Brain microvascular endothelial cell (primary cell): ENCODE data around the gene DPF3.
A peak's percentile ranks its signal among the peaks of the same experiment; 100 is the strongest.

ENCODE experiments used
- DNase-seq: peaks from one replicate; pipeline ENCODE4 v3.0.0-alpha.2; 2020
- H3K27ac ChIP-seq: fragments of 250-450 bp; sonication (Bioruptor Pico); 2 replicates; pipeline ENCODE4 v1.5.1; 2020; ENCODE audit warnings: mild to moderate bottlenecking, moderate library complexity
- H3K27me3 ChIP-seq: fragments of 250-450 bp; sonication (Bioruptor Pico); replicated peaks from 2 replicates; pipeline ENCODE4 v1.5.1; 2020; ENCODE audit warnings: mild to moderate bottlenecking
- H3K36me3 ChIP-seq: fragments of 250-450 bp; sonication (Bioruptor Pico); replicated peaks from 2 replicates; pipeline ENCODE4 v1.5.1; 2020; ENCODE audit warnings: mild to moderate bottlenecking
- H3K4me3 ChIP-seq: 2 replicates; pipeline ENCODE4 v1.5.1; 2011; ENCODE audit warnings: low read depth, mild to moderate bottlenecking, control low read depth, low read length, moderate library complexity
- CTCF ChIP-seq: IDR thresholded peaks from 2 replicates; pipeline ENCODE4 v1.5.1; 2011; ENCODE audit warnings: low read depth, mild to moderate bottlenecking, moderate library complexity, low read length, control low read depth, inconsistent platforms; ENCODE audit errors: missing control alignments
- in situ Hi-C: cut with HindIII; loops from 2 replicates; pipeline ENCODE4 v1.10.0; 2017; ENCODE audit warnings: low sequenced_read_pairs, low pct_ligation_motif_present

Gene DPF3

GRCh38 chr14:72679536-72680151, 214.3 kb downstream of the DPF3 start:
- DNase-seq: no peak
- Histone ChIP-seq H3K36me3 (no peaks in the 10 kb centered on the region), H3K27ac (no peak overlapping the region), H3K27me3 (no peaks in the 10 kb centered on the region), H3K4me3 (no peak overlapping the region)
- in situ Hi-C loops: no loop called here
- no peak for TF ChIP-seq CTCF

GRCh38 chr14:72679141-72679535, 214.8 kb downstream of the DPF3 start:
- no peaks in the 10 kb centered on the region for H3K36me3 ChIP-seq
- H3K4me3 ChIP-seq: no peak overlapping the region
- in situ Hi-C loops: no loop called here
- TF ChIP-seq CTCF: no peak
- DNase-seq: no peak
- H3K27me3 ChIP-seq: no peaks in the 10 kb centered on the region
- peak overlapping the region; percentile 34 for H3K27ac ChIP-seq

GRCh38 chr14:72678356-72678755, 215.5 kb downstream of the DPF3 start:
- in situ Hi-C loops: no loop called here
- no peaks in the 10 kb centered on the region for H3K27me3 ChIP-seq
- TF ChIP-seq CTCF: no peak
- no peaks in the 10 kb centered on the region for H3K36me3 ChIP-seq
- H3K27ac ChIP-seq: peak overlapping the region; percentile 47
- no peak overlapping the region for H3K4me3 ChIP-seq
- DNase-seq: peak; percentile 63

- H3K27ac ChIP-seq: peak overlapping the region; percentile 47
- DNase-seq: peak; percentile 27
- in situ Hi-C loops: no loop called here
Measured at GRCh38 chr14:72677664-72678063, 216.2 kb downstream of the DPF3 start.

GRCh38 chr14:72675126-72675525, 218.8 kb downstream of the DPF3 start:
- in situ Hi-C loops: no loop called here
- Histone ChIP-seq H3K36me3 (no peaks in the 10 kb centered on the region), H3K4me3 (no peak overlapping the region), H3K27me3 (no peaks in the 10 kb centered on the region), H3K27ac (no peak overlapping the region)
- DNase-seq: no peak
- no peak for TF ChIP-seq CTCF

More at GRCh38 chr14:72677664-72678063, 216.2 kb downstream of the DPF3 start:
- Histone ChIP-seq H3K4me3 (no peak overlapping the region), H3K36me3 (no peaks in the 10 kb centered on the region), H3K27me3 (no peaks in the 10 kb centered on the region)
- no peak for TF ChIP-seq CTCF

- Histone ChIP-seq H3K27me3 (no peaks in the 10 kb centered on the region), H3K4me3 (no peak overlapping the region), H3K27ac (no peak overlapping the region), H3K36me3 (no peaks in the 10 kb centered on the region)
- in situ Hi-C loops: no loop called here
- no peak for DNase-seq
- no peak for TF ChIP-seq CTCF
Measured at GRCh38 chr14:72673179-72673578, 220.7 kb downstream of the DPF3 start.
